Effector memory CD8-positive, alpha-beta T cell (primary cell): ENCODE data around the gene SIVA1.

Experiments used
- ATAC-seq: fragments of 150-1000 bp; cut with Tn5 transposase; replicated peaks from 2 replicates; pipeline ENCODE4 v1.10.0; 2021; ENCODE audit warnings: mild to moderate bottlenecking, moderate library complexity
- DNase-seq, 3 experiments: peaks; one replicate each; pipeline ENCODE4 v3.0.0; 2021
- H3K27ac Mint-ChIP-seq, 2 donors: one replicate each; pipeline ENCODE4 v1.8.0; 2022; ENCODE audit warnings: mild to moderate bottlenecking in 2 of 2, mixed read lengths in 2 of 2, moderate library complexity in 2 of 2
- H3K27me3 Mint-ChIP-seq, 2 donors: one replicate each; pipeline ENCODE4 v1.8.0; 2022; ENCODE audit warnings: mixed read lengths in 2 of 2
- H3K36me3 Mint-ChIP-seq: one replicate; pipeline ENCODE4 v1.8.0; 2022; ENCODE audit warnings: mild to moderate bottlenecking, moderate library complexity, mixed read lengths; ENCODE audit not compliant: insufficient read depth
- H3K4me1 Mint-ChIP-seq, 2 donors: one replicate each; pipeline ENCODE4 v1.8.0; 2022; ENCODE audit warnings: low read depth in 2 of 2, mixed read lengths in 2 of 2
- H3K4me3 Mint-ChIP-seq, 2 donors: one replicate each; pipeline ENCODE4 v1.8.0; 2022; ENCODE audit warnings: mild to moderate bottlenecking in 2 of 2, mixed read lengths in 2 of 2, moderate library complexity in 2 of 2
- H3K9me3 Mint-ChIP-seq, 2 donors: one replicate each; pipeline ENCODE4 v1.8.0; 2022; ENCODE audit warnings: mixed read lengths in 2 of 2
- total RNA-seq, 9 experiments: gene quantifications; one replicate each; lab custom pipeline; 2026; lab: John Stamatoyannopoulos, UW

The SIVA1 gene, protein sequence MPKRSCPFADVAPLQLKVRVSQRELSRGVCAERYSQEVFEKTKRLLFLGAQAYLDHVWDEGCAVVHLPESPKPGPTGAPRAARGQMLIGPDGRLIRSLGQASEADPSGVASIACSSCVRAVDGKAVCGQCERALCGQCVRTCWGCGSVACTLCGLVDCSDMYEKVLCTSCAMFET
- 45.0 to 65.3 (median 52.7) reads per million in 9 experiments for total RNA-seq

DNA sequence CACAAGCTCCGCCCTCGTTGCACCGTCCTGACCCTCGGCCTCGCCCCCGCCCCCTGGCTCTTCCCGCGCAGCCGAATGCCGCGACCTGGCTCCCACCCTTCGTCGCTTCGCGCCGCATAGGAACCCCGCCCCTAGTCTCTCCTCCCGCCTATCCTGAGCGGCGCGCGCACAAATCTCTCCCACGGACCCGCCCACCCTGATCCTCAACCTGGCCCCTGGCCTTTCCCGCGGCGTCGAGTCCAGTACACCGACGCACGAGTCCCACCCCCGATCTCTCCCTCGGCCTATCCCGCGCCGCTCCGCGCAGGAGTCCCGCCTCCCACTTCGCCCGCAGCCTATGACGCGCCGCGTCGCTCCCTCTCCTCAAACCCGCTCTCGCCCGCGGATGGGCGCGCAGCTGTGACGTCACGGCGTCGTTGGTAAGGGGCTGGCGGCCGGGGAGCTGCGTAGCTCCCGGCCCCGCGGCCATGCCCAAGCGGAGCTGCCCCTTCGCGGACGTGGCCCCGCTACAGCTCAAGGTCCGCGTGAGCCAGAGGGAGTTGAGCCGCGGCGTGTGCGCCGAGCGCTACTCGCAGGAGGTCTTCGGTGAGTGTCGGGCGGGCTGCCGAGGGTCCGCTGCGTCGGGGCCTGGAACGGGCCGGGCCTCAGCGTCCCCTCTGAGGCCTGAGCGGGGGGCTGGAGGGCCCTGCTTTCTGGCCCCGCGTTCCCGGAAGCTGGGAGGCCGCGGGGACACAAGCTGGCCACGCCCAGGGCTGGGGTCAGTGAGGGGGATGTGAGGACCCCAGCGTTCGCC, at the start of gene SIVA1:
TSS of gene SIVA1 (plus strand) at position 413 of the 793 bp plus-strand sequence. CDS start at position 468, 55 bp downstream.
- Mint-ChIP-seq H3K9me3 (no peaks in the 10 kb centered on the region), H3K27ac (peak within 1 kb of the TSS; percentile 96 to 97), H3K36me3 (peaks cover 35% of the 10 kb centered on the region), H3K4me1 (peaks cover 19 to 34% of the 10 kb centered on the region in 2 donors), H3K27me3 (no peaks in the 10 kb centered on the region), H3K4me3 (peak within 1 kb of the TSS; percentile 88 to 89)
- DNase-seq (peak; percentile 97 to 100 (median 99)), ATAC-seq (peak; percentile 87)

GRCh38 chr14:104703269-104703668, 49.7 kb upstream of the SIVA1 start:
- no peak for ATAC-seq
- no peaks in the 10 kb centered on the region for H3K9me3 Mint-ChIP-seq
- H3K27me3 Mint-ChIP-seq: no peaks in the 10 kb centered on the region
- H3K4me1 Mint-ChIP-seq: no peaks in the 10 kb centered on the region
- H3K27ac Mint-ChIP-seq: no peak overlapping the region
- H3K4me3 Mint-ChIP-seq: no peak overlapping the region
- no peak for DNase-seq
- no peaks in the 10 kb centered on the region for H3K36me3 Mint-ChIP-seq

GRCh38 chr14:104704252-104704651, 48.7 kb upstream of the SIVA1 start:
- Mint-ChIP-seq H3K4me3 (no peak overlapping the region), H3K36me3 (no peaks in the 10 kb centered on the region), H3K4me1 (peaks cover 2 to 5% of the 10 kb centered on the region in 2 donors), H3K9me3 (no peaks in the 10 kb centered on the region), H3K27ac (no peak overlapping the region), H3K27me3 (no peaks in the 10 kb centered on the region)
- ATAC-seq: no peak
- no peak for DNase-seq

- DNase-seq (no peak), ATAC-seq (no peak)
- Mint-ChIP-seq H3K4me3 (no peak overlapping the region), H3K27me3 (no peaks in the 10 kb centered on the region), H3K9me3 (no peaks in the 10 kb centered on the region), H3K36me3 (no peaks in the 10 kb centered on the region), H3K4me1 (peaks cover 2 to 5% of the 10 kb centered on the region in 2 donors), H3K27ac (no peak overlapping the region)
Measured at GRCh38 chr14:104705340-104706047, 47.5 kb upstream of the SIVA1 start.

DNA sequence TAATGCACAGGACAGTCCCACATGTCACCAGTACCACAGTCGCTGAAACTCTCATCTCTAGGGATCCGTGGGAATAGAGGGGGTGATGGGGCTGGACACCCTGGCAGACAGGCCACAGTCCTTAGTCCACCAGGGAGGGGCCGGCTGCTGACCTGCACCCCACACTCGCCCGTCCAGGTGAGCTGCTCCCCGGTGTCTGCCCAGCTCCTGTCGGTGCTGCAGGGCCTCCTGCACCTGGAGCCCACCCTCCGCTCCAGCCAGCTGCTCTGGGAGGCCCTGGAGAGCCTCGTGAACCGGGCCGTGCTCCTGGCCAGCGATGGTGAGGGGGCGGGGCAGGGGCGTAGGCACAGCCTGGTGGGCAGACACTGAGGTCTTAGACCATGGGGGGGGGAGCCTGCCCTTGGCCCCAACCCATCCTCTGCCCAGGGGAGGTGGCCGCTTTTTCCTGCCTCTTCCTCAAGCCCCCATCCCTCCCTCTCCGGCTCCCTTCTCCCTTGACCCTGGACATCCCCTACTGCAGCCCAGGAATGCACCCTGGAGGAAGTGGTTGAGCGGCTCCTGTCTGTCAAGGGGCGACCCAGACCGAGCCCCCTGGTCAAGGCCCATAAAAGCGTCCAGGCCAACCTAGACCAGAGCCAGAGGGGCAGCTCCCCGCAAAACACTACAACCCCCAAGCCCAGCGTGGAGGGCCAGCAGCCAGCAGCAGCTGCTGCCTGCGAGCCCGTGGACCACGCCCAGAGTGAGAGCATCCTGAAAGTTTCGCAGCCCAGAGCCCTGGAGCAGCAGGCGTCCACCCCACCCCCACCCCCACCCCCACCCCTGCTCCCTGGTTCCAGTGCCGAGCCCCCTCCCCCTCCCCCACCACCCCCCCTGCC, 46.0 kb upstream of the SIVA1 start:
- no peak overlapping the region for H3K4me3 Mint-ChIP-seq
- DNase-seq: no peak

DNA sequence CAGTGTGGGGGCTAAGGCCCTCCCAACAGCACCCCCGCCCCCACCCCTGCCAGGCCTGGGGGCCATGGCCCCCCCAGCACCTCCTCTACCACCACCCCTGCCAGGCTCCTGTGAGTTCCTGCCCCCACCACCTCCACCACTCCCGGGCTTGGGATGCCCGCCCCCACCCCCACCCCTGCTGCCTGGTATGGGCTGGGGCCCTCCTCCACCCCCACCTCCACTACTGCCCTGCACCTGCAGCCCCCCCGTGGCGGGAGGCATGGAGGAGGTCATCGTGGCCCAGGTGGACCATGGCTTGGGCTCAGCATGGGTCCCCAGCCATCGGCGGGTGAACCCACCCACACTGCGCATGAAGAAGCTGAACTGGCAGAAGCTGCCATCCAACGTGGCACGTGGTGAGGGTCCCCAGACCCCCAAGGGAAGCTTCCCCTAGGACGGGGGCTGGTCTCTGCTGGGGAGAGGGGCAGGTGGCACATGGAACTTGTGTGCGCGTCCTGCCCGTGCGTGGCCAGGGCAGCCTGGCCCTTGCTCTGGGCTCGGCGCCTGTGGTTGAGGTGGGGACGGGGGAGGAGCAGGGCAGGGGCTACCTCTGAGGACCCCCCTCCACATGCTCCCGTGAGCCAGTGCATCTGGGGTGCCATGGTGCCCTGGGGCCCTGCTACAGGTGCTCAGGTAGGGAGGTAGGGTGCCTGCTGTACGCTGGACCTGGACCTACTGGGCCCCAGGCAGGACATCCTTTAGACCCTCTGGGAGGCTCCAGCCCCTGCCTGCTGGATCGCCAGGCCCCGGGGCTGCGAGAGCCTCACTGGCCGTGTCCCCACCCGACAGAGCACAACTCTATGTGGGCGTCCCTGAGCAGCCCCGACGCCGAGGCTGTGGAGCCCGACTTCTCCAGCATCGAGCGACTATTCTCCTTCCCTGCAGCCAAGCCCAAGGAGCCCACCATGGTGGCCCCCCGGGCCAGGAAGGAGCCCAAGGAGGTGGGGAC, 45.0 kb upstream of the SIVA1 start:
- ATAC-seq: no peak
- no peak for DNase-seq
- Mint-ChIP-seq H3K9me3 (no peaks in the 10 kb centered on the region), H3K4me1 (peaks cover 2 to 5% of the 10 kb centered on the region in 2 donors), H3K27ac (no peak overlapping the region), H3K4me3 (no peak overlapping the region), H3K27me3 (no peaks in the 10 kb centered on the region), H3K36me3 (no peaks in the 10 kb centered on the region)

More for the DNA sequence above, 46.0 kb upstream of the SIVA1 start:
- peaks cover 2 to 5% of the 10 kb centered on the region in 2 donors for H3K4me1 Mint-ChIP-seq
- H3K36me3 Mint-ChIP-seq: no peaks in the 10 kb centered on the region
- no peaks in the 10 kb centered on the region for H3K9me3 Mint-ChIP-seq
- ATAC-seq: no peak
- H3K27ac Mint-ChIP-seq: no peak overlapping the region
- H3K27me3 Mint-ChIP-seq: no peaks in the 10 kb centered on the region

- peak; percentile 62 to 72 (median 69) for DNase-seq
- H3K27ac Mint-ChIP-seq: no peak overlapping the region
- H3K4me1 Mint-ChIP-seq: peaks cover 2 to 5% of the 10 kb centered on the region in 2 donors
- H3K27me3 Mint-ChIP-seq: no peaks in the 10 kb centered on the region
- H3K4me3 Mint-ChIP-seq: no peak overlapping the region
- peak; percentile 94 for ATAC-seq
- H3K36me3 Mint-ChIP-seq: no peaks in the 10 kb centered on the region
- H3K9me3 Mint-ChIP-seq: no peaks in the 10 kb centered on the region
Measured at GRCh38 chr14:104708606-104709268, 44.2 kb upstream of the SIVA1 start.

- H3K27ac Mint-ChIP-seq: no peak overlapping the region
- no peak overlapping the region for H3K4me3 Mint-ChIP-seq
Measured at GRCh38 chr14:104709387-104710039, 43.4 kb upstream of the SIVA1 start.

GRCh38 chr14:104710071-104710735, 42.7 kb upstream of the SIVA1 start:
- DNase-seq (no peak), ATAC-seq (no peak)
- no peaks in the 10 kb centered on the region for H3K9me3 Mint-ChIP-seq

More at GRCh38 chr14:104709387-104710039, 43.4 kb upstream of the SIVA1 start:
- H3K36me3 Mint-ChIP-seq: peaks cover 3% of the 10 kb centered on the region
- no peaks in the 10 kb centered on the region for H3K9me3 Mint-ChIP-seq
- no peaks in the 10 kb centered on the region for H3K27me3 Mint-ChIP-seq
- peaks cover 2 to 5% of the 10 kb centered on the region in 2 donors for H3K4me1 Mint-ChIP-seq
- no peak for ATAC-seq
- no peak for DNase-seq

DNA sequence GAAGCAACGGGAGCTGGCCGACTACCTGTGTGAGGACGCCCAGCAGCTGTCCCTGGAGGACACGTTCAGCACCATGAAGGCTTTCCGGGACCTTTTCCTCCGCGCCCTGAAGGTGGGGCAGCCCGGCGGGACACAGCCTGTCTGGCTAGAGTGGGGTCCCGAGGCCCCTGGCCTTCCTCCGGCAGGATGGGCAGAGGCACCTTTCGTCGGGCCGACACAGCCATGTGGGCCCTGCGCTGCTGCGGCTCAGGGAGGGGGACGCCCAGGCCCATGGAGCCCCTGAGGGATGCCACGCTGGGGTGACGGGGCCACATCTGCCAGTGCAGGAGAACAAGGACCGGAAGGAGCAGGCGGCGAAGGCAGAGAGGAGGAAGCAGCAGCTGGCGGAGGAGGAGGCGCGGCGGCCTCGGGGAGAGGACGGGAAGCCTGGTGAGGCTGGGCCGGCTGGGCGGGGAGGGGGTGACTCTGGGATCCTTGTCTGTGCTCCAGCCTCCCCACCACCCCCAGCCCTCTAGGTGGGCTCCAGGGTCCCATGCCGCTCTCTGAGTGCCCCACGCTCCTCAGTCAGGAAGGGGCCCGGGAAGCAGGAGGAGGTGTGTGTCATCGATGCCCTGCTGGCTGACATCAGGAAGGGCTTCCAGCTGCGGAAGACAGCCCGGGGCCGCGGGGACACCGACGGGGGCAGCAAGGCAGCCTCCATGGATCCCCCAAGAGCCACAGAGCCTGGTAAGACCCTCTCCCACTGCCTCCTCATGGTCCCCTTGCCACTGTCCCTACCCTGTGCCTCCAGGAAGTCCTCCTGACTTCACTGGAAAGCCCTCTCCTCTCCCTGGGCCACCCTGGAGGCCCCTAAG, 39.8 kb upstream of the SIVA1 start:
- Mint-ChIP-seq H3K9me3 (no peaks in the 10 kb centered on the region), H3K36me3 (peaks cover 3% of the 10 kb centered on the region), H3K4me1 (peaks cover 2 to 5% of the 10 kb centered on the region in 2 donors), H3K4me3 (no peak overlapping the region), H3K27ac (no peak overlapping the region), H3K27me3 (no peaks in the 10 kb centered on the region)
- DNase-seq (no peak), ATAC-seq (no peak)

More at GRCh38 chr14:104710071-104710735, 42.7 kb upstream of the SIVA1 start:
- H3K27me3 Mint-ChIP-seq: no peaks in the 10 kb centered on the region
- H3K36me3 Mint-ChIP-seq: peaks cover 3% of the 10 kb centered on the region
- no peak overlapping the region for H3K27ac Mint-ChIP-seq
- H3K4me3 Mint-ChIP-seq: no peak overlapping the region
- peaks cover 2 to 5% of the 10 kb centered on the region in 2 donors for H3K4me1 Mint-ChIP-seq
